Brain pericyte (primary cell): Measurements from ENCODE around the gene RTL9.
"Not testable (repeated sequence)": the region's sequence is repeated elsewhere in the genome, so short reads cannot be mapped to it uniquely, and the experiment has no call there.

Experiments used
- DNase-seq: peaks from one replicate; pipeline ENCODE4 v3.0.0-alpha.2; 2012; ENCODE audit warnings: low read depth, low spot score

Gene RTL9

DNA sequence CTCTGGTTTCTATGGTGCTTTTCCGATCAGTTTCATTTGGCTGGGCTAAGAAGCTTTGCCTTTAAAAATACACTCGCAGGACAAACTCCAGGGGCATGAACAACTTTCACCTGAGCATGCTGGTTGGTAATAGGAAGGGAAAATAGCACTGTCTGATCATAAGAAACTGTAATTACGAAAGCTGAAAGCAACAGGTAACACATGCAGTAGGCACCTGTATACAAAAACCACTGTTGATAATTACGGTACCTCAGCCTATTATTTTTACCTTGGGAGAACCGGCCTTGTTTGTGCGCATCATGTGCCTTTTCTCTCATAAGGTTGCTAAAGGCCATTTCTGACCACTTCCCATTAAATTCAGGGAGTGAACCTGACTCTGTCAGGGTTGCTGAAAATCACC, 45.7 kb downstream of the RTL9 start:
- no peak for DNase-seq

DNA sequence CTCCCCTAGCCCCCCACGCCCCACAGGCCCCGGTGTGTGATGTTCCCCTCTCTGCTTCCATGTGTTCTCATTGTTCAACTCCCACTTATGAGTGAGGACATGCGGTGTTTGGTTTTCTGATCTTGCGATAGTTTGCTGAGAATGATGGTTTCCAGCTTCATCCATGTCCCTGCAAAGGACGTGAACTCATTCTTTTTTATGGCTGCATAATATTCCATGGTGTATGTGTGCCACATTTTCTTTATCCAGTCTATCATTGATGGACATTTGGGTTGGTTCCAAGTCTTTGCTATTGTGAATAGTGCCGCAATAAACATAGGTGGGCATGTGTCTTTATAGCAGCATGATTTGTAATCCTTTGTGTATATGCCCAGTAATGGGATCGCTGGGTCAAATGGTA, 47.6 kb downstream of the RTL9 start:
- DNase-seq = not testable (repeated sequence)

DNA sequence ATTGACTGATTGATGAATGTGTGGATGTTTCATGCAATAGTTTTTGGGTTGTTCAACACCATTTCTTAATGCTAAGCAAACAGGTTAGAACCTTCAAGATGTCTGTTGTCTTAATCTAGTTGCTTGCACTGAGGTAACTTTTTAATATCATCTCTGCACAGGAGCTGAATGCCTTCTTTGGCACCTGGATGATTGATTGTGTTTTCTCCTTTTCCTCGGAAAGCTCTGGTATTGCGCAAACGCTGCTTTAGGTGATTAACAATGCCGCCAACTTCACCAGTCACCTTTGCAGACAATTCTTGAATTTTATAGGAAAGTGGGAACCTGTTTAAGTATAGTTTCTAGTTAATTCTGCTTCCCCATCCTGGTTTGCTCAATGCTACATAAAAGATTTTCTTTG, 48.2 kb downstream of the RTL9 start:
- no peak for DNase-seq

DNA sequence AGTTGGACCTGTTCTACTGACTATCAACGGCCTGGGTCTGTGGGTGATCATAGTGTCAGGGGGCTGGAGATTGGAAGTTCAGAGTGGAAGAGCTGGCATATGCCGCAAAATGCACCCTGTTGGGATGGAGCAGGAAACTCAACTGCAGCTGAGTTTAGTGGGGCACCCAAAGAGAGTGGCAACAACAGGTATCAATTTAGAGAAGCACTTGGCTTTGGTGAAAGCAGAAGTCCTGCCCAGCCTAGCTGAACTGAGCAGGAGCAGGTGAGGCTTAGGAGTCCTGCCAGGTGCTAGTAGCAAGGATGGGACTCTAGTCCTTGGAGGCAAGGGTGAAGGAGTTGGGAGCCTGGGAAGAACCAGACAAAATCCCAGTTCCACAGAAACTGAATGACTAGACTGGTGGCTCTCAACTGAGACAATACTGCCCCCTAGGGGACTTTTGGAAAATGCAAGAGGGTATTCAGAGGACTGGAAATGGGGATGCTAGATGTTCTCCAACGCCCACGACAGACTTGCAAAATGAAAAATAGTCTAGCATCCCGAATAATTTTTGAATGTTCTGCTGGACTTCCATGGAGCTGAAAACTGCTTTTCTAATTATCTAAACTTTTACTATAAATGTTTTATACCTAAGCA, 49.4 kb downstream of the RTL9 start:
- DNase-seq = no peak
